Chondrocyte (in vitro differentiated cells): ENCODE data around the gene ENG. TPM values are rescaled to one million over a fixed set of nuclear protein-coding genes. Genes with fewer than 3 reads are reported as not detected.

Experiments used
- DNase-seq: peaks from one replicate; pipeline ENCODE4 v3.0.0; 2021; ENCODE audit warnings: mixed read lengths, low spot score
- H3K27ac Mint-ChIP-seq: one replicate; pipeline ENCODE4 v1.8.0; 2021; ENCODE audit warnings: mild to moderate bottlenecking, moderate library complexity, mixed read lengths; ENCODE audit not compliant: unreplicated experiment
- H3K27me3 Mint-ChIP-seq: 2 replicates; pipeline ENCODE4 v1.8.0; 2021; ENCODE audit warnings: low read depth, mixed read lengths
- H3K36me3 Mint-ChIP-seq: 2 replicates; pipeline ENCODE4 v1.8.0; 2021; ENCODE audit warnings: low read depth, mixed read lengths
- H3K4me1 Mint-ChIP-seq: 2 replicates; pipeline ENCODE4 v1.8.0; 2021; ENCODE audit warnings: low read depth, mild to moderate bottlenecking, mixed read lengths
- H3K4me3 Mint-ChIP-seq: one replicate; pipeline ENCODE4 v1.8.0; 2021; ENCODE audit warnings: mild to moderate bottlenecking, moderate library complexity, mixed read lengths; ENCODE audit not compliant: unreplicated experiment
- H3K9me3 Mint-ChIP-seq: 2 replicates; pipeline ENCODE4 v1.8.0; 2021; ENCODE audit warnings: low read depth, mixed read lengths
- CTCF ChIP-seq: fragments of 200-600 bp; sonication (generic); IDR thresholded peaks from 2 replicates; pipeline ENCODE4 v1.5.0; 2021; ENCODE audit warnings: antibody characterized with exemption, mild to moderate bottlenecking, moderate library complexity
- total RNA-seq: library from RNA; stranded (reverse); gene quantifications from 3 replicates; pipeline ENCODE4 v1.2.1, GENCODE V29; 2021

ENG gene
- total RNA-seq, 1 donor from 2014 or later: 81.3 TPM

GRCh38 chr9:127789179-127789578, 65.3 kb downstream of the ENG start:
- Mint-ChIP-seq H3K4me1 (peaks cover 19% of the 10 kb centered on the region), H3K9me3 (no peaks in the 10 kb centered on the region), H3K36me3 (peaks cover 36% of the 10 kb centered on the region), H3K27ac (no peak overlapping the region), H3K4me3 (no peak overlapping the region), H3K27me3 (no peaks in the 10 kb centered on the region)
- no peak for DNase-seq
- TF ChIP-seq CTCF: no peak

DNA sequence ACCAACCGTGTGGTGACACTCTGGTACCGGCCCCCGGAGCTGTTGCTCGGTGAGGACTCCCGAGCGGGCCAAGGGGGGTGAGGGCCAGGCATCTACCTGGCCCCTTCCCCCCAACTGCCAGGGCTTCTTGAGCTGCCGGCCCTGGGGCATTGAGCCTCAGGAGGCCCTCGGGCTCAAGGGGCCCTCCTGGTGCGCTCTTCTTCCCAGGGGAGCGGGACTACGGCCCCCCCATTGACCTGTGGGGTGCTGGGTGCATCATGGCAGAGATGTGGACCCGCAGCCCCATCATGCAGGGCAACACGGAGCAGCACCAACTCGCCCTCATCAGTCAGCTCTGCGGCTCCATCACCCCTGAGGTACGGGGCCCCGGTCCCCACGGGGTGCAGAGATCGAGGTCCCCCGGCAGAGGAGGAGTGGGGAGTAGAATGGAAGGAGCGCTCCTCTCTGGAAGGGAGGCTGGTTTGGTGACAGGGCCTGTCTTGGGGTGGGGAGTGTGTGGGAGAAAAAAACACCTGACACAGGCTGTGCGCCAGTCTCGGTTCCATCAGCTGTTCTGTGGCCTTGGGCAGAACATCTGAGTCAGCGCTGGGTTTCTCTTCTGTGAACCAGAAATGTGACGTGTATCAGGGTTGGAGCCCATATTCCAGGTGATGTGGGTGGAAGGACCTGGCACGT, 66.0 kb downstream of the ENG start:
- Mint-ChIP-seq H3K9me3 (no peaks in the 10 kb centered on the region), H3K27ac (no peak overlapping the region), H3K36me3 (peaks cover 36% of the 10 kb centered on the region), H3K27me3 (no peaks in the 10 kb centered on the region), H3K4me1 (peaks cover 19% of the 10 kb centered on the region), H3K4me3 (no peak overlapping the region)
- no peak for TF ChIP-seq CTCF
- DNase-seq: no peak

GRCh38 chr9:127786773-127787104, 67.7 kb downstream of the ENG start:
- Mint-ChIP-seq H3K27me3 (no peaks in the 10 kb centered on the region), H3K4me1 (peaks cover 16% of the 10 kb centered on the region), H3K4me3 (peak overlapping the region; percentile 92), H3K27ac (peak overlapping the region; percentile 82), H3K36me3 (peaks cover 33% of the 10 kb centered on the region), H3K9me3 (no peaks in the 10 kb centered on the region)
- DNase-seq: no peak
- peak; percentile 82 for TF ChIP-seq CTCF

GRCh38 chr9:127785933-127786772, 68.3 kb downstream of the ENG start, which contains the start of gene CDK9:
Gene CDK9 (plus strand): TSS chr9:127786034. CDS start chr9:127786149, 115 bp downstream.
- Mint-ChIP-seq H3K27me3 (no peaks in the 10 kb centered on the region), H3K27ac (peak within 1 kb of the TSS; percentile 82), H3K4me3 (peak within 1 kb of the TSS; percentile 92), H3K9me3 (no peaks in the 10 kb centered on the region), H3K36me3 (peaks cover 31% of the 10 kb centered on the region), H3K4me1 (peaks cover 16% of the 10 kb centered on the region)
- TF ChIP-seq CTCF: no peak
- no peak for DNase-seq

- Mint-ChIP-seq H3K4me3 (peak overlapping the region; percentile 92), H3K36me3 (peaks cover 27% of the 10 kb centered on the region), H3K27ac (peak overlapping the region; percentile 82), H3K4me1 (peaks cover 16% of the 10 kb centered on the region), H3K9me3 (no peaks in the 10 kb centered on the region), H3K27me3 (no peaks in the 10 kb centered on the region)
- peak; percentile 95 for TF ChIP-seq CTCF
- DNase-seq: no peak
Measured at GRCh38 chr9:127785023-127785932, 69.2 kb downstream of the ENG start.
